Colonic mucosa (tissue), 4 donors: ENCODE data around the gene GSK3A. TPM values are rescaled to one million over a fixed set of nuclear protein-coding genes. Genes with fewer than 3 reads are reported as not detected.

Experiments
- DNase-seq: peaks from one replicate; pipeline ENCODE4 v3.0.0-alpha.2; 2020
- H3K27ac ChIP-seq: fragments of 200-600 bp; one replicate; pipeline ENCODE4 v1.8.0; 2021
- H3K27me3 ChIP-seq: fragments of 200-600 bp; one replicate; pipeline ENCODE4 v1.8.0; 2021
- H3K36me3 ChIP-seq: fragments of 200-600 bp; one replicate; pipeline ENCODE4 v1.8.0; 2021
- H3K4me1 ChIP-seq: fragments of 200-600 bp; one replicate; pipeline ENCODE4 v1.8.0; 2021; ENCODE audit warnings: mild to moderate bottlenecking
- H3K4me3 ChIP-seq: fragments of 200-600 bp; one replicate; pipeline ENCODE4 v1.8.0; 2021
- H3K9ac ChIP-seq, 2 donors: one replicate each; pipeline ENCODE4 v1.7.0; 2013; ENCODE audit warnings: control low read depth in 2 of 2, low read depth in 2 of 2, low read length in 2 of 2
- H3K9me3 ChIP-seq: fragments of 200-600 bp; one replicate; pipeline ENCODE4 v1.8.0; 2021
- CTCF ChIP-seq: fragments of 200-600 bp; IDR thresholded peaks from one replicate; pipeline ENCODE4 v1.8.0; 2022; ENCODE audit warnings: antibody characterized with exemption, mild to moderate bottlenecking
- intact Hi-C: fragments of 100-400 bp; cut with DNase I; formaldehyde crosslinking; loops from one replicate; pipeline ENCODE4 v1.14.1; 2022
- total RNA-seq, 2 donors: library from RNA; stranded (reverse); fragmentation: NEBNext Ultra II Directional in 1 of 2; extraction: Animal tissue kit (Norgen Biotek cat#: 25700) in 1 of 2; gene quantifications; one replicate each; pipeline ENCODE4 v1.2.1, GENCODE V29; 2021
- donor health status: healthy.
- donor health status: DM: no; HTN: no; CAD: no.
- donor health status: DM: no; HTN: no; CAD: no.

Gene GSK3A
- total RNA-seq, 2 donors from 2014 or later = 47.8 to 51.8 TPM

GRCh38 chr19:42288881-42289555 lies 46.6 kb upstream of the GSK3A start:
- Histone ChIP-seq H3K27ac (no peak overlapping the region), H3K27me3 (no peaks in the 10 kb centered on the region), H3K4me1 (peaks cover 14% of the 10 kb centered on the region), H3K9ac (no peak overlapping the region), H3K36me3 (peaks cover 14% of the 10 kb centered on the region), H3K9me3 (no peaks in the 10 kb centered on the region), H3K4me3 (no peak overlapping the region)
- DNase-seq = no peak
- no peak for TF ChIP-seq CTCF
- intact Hi-C loops = no loop called here

- no peak overlapping the region for H3K9ac ChIP-seq
- no peak overlapping the region for H3K27ac ChIP-seq
- DNase-seq = no peak
- no peaks in the 10 kb centered on the region for H3K9me3 ChIP-seq
- no peak overlapping the region for H3K4me3 ChIP-seq
- TF ChIP-seq CTCF = no peak
- peaks cover 14% of the 10 kb centered on the region for H3K36me3 ChIP-seq
- H3K4me1 ChIP-seq = peaks cover 14% of the 10 kb centered on the region
- intact Hi-C loops = no loop called here
- H3K27me3 ChIP-seq = no peaks in the 10 kb centered on the region
Observed at GRCh38 chr19:42288387-42288786, 46.0 kb upstream of the GSK3A start.

- Histone ChIP-seq H3K9ac (no peak overlapping the region), H3K4me3 (no peak overlapping the region), H3K4me1 (peaks cover 20% of the 10 kb centered on the region), H3K27me3 (no peaks in the 10 kb centered on the region), H3K27ac (no peak overlapping the region), H3K9me3 (no peaks in the 10 kb centered on the region), H3K36me3 (peaks cover 14% of the 10 kb centered on the region)
- no peak for TF ChIP-seq CTCF
- DNase-seq = no peak
- intact Hi-C loops = no loop called here
Observed at GRCh38 chr19:42287827-42288107, 45.4 kb upstream of the GSK3A start.

GRCh38 chr19:42287017-42287826 lies 44.8 kb upstream of the GSK3A start:
- Histone ChIP-seq H3K27ac (no peak overlapping the region), H3K4me3 (no peak overlapping the region), H3K9ac (no peak overlapping the region), H3K9me3 (no peaks in the 10 kb centered on the region), H3K4me1 (peaks cover 26% of the 10 kb centered on the region), H3K27me3 (no peaks in the 10 kb centered on the region), H3K36me3 (peaks cover 14% of the 10 kb centered on the region)
- DNase-seq = no peak
- intact Hi-C loops = no loop called here
- TF ChIP-seq CTCF = no peak

GRCh38 chr19:42286349-42287016 lies 44.1 kb upstream of the GSK3A start:
- H3K9ac ChIP-seq = no peak overlapping the region
- no peak for DNase-seq

More at GRCh38 chr19:42286349-42287016, 44.1 kb upstream of the GSK3A start:
- H3K4me1 ChIP-seq = peaks cover 27% of the 10 kb centered on the region
- H3K36me3 ChIP-seq = peaks cover 14% of the 10 kb centered on the region
- intact Hi-C loops = no loop called here
- H3K27me3 ChIP-seq = no peaks in the 10 kb centered on the region
- H3K4me3 ChIP-seq = no peak overlapping the region
- no peaks in the 10 kb centered on the region for H3K9me3 ChIP-seq
- H3K27ac ChIP-seq = no peak overlapping the region
- TF ChIP-seq CTCF = no peak
